B cell (primary cell): ENCODE measurements around the gene WDR90. TPM values are rescaled to one million over a fixed set of nuclear protein-coding genes. Genes with fewer than 3 reads are reported as not detected.

Source experiments
- ATAC-seq: fragments of 200-7000 bp; cut with Tn5 transposase; one replicate; pipeline ENCODE4 v1.10.0; 2021; ENCODE audit warnings: low read depth, mild to moderate bottlenecking, moderate number of reproducible peaks, moderate library complexity
- CTCF ChIA-PET: fragments of 350-600 bp; sonication (Branson Sonifier 250); formaldehyde crosslinking; loops from one replicate; lab custom pipeline; 2021; ENCODE audit warnings: antibody characterized with exemption, inconsistent platforms; lab: Charles Lee
- POLR2A ChIA-PET: fragments of 350-600 bp; sonication (Branson Sonifier 250); formaldehyde crosslinking; loops from one replicate; lab custom pipeline; 2021; ENCODE audit warnings: antibody characterized with exemption; lab: Charles Lee
- DNase-seq: peaks from one replicate; pipeline ENCODE4 v3.0.0; 2013
- H2AFZ ChIP-seq: 2 replicates; pipeline ENCODE4 v1.6.1; 2012; ENCODE audit warnings: mild to moderate bottlenecking, low read depth, low read length; ENCODE audit not compliant: insufficient read depth, poor library complexity, severe bottlenecking
- H3K27ac ChIP-seq, 2 donors: 1 replicate in 1 of 2; 2 replicates in 1 of 2; pipeline ENCODE4 v1.5.1; 2012 to 2013; ENCODE audit warnings: low read length in 2 of 2, mild to moderate bottlenecking in 2 of 2, moderate library complexity in 1 of 2
- H3K27me3 ChIP-seq, 4 experiments: fragments of 200-600 bp in 1 of 4; sonication (generic) in 1 of 4; replicated peaks in 1 of 4; 1 replicate in 2 of 4; 2 replicates in 2 of 4; pipeline versions ENCODE4 v1.6.1 to v1.7.0; 2013 to 2016; ENCODE audit warnings: low read length in 3 of 4, mild to moderate bottlenecking in 2 of 4, mixed read lengths in 1 of 4, moderate library complexity in 1 of 4; ENCODE audit not compliant: insufficient read depth in 4 of 4, control insufficient read depth in 3 of 4; ENCODE audit errors: control extremely low read depth in 1 of 4
- H3K36me3 ChIP-seq, 2 experiments: replicated peaks in 1 of 2; 1 replicate in 1 of 2; 2 replicates in 1 of 2; pipeline versions ENCODE4 v1.6.1 to v1.7.1; 2013; ENCODE audit warnings: low read length in 1 of 2; ENCODE audit not compliant: insufficient read depth in 2 of 2, control insufficient read depth in 1 of 2; ENCODE audit errors: control extremely low read depth in 1 of 2, extremely low read depth in 1 of 2
- H3K4me1 ChIP-seq, 2 donors: fragments of 200-600 bp in 1 of 2; sonication (generic) in 1 of 2; 1 replicate in 1 of 2; 2 replicates in 1 of 2; pipeline versions ENCODE4 v1.5.1 to v1.6.1; 2013 to 2017; ENCODE audit warnings: low read length in 2 of 2; ENCODE audit not compliant: control insufficient read depth in 2 of 2, insufficient read depth in 2 of 2
- H3K4me2 ChIP-seq: replicated peaks from 2 replicates; pipeline ENCODE3; 2012; ENCODE audit warnings: mild to moderate bottlenecking, low read depth, low read length; ENCODE audit not compliant: poor library complexity, severe bottlenecking
- H3K4me3 ChIP-seq, 5 experiments: fragments of 200-600 bp in 1 of 5; sonication (generic) in 1 of 5; 1 replicate in 3 of 5; 2 replicates in 2 of 5; pipeline versions ENCODE4 v1.5.1 to v1.7.0; 2011 to 2016; ENCODE audit warnings: low read length in 4 of 5, mild to moderate bottlenecking in 4 of 5, low read depth in 2 of 5, control low read depth in 1 of 5, moderate library complexity in 1 of 5; ENCODE audit not compliant: insufficient read depth in 1 of 5; ENCODE audit errors: control extremely low read depth in 1 of 5, extremely low read depth in 1 of 5
- H3K79me2 ChIP-seq: fragments of 200-600 bp; sonication (generic); one replicate; pipeline ENCODE4 v1.6.0; 2016; ENCODE audit warnings: low read length; ENCODE audit not compliant: control insufficient read depth, insufficient read depth
- H3K9ac ChIP-seq: fragments of 200-600 bp; sonication (generic); 2 replicates; pipeline ENCODE4 v1.6.1; 2017; ENCODE audit warnings: mild to moderate bottlenecking, low read length, moderate library complexity
- H3K9me3 ChIP-seq, 3 donors: one replicate each; pipeline versions ENCODE4 v1.6.1 to v1.7.1; 2013; ENCODE audit warnings: low read length in 2 of 3; ENCODE audit not compliant: control insufficient read depth in 2 of 3, insufficient read depth in 1 of 3; ENCODE audit errors: control extremely low read depth in 1 of 3
- H4K20me1 ChIP-seq: 2 replicates; pipeline ENCODE4 v1.6.0; 2012; ENCODE audit warnings: mild to moderate bottlenecking, low read length; ENCODE audit not compliant: insufficient read depth, control insufficient read depth, poor library complexity, severe bottlenecking
- H3K27ac Mint-ChIP-seq: one replicate; pipeline ENCODE4 v1.8.0; 2021; ENCODE audit warnings: mixed read lengths
- H3K27me3 Mint-ChIP-seq: one replicate; pipeline ENCODE4 v1.8.0; 2021; ENCODE audit warnings: mixed read lengths
- H3K4me1 Mint-ChIP-seq: one replicate; pipeline ENCODE4 v1.8.0; 2021; ENCODE audit warnings: mixed read lengths
- H3K4me3 Mint-ChIP-seq: one replicate; pipeline ENCODE4 v1.8.0; 2021; ENCODE audit warnings: mixed read lengths
- H3K9me3 Mint-ChIP-seq: one replicate; pipeline ENCODE4 v1.8.0; 2022; ENCODE audit warnings: mixed read lengths; ENCODE audit not compliant: insufficient read depth
- EZH2 ChIP-seq: IDR thresholded peaks from 2 replicates; pipeline ENCODE4 v1.6.1; 2012; ENCODE audit warnings: borderline replicate concordance, low read depth, mild to moderate bottlenecking, moderate library complexity, low read length; ENCODE audit not compliant: insufficient read depth, poor library complexity, severe bottlenecking
- WGBS: methylation state at CpG from one replicate; pipeline ENCODE4 v1.1.5; 2013; ENCODE audit warnings: missing lambda C conversion rate; ENCODE audit not compliant: insufficient coverage; 5-methylcytosine and 5-hydroxymethylcytosine counted together
- intact Hi-C: fragments of 100-400 bp; cut with micrococcal nuclease; formaldehyde crosslinking; loops from one replicate; pipeline ENCODE4 v1.10.0; 2022
- polyA plus RNA-seq: library from polyadenylated mRNA; depleted of rRNA; stranded (reverse); fragments of >200 nt; gene quantifications from 2 replicates; pipeline ENCODE4 v1.2.3, GENCODE V29; 2012
- total RNA-seq, 2 donors: library from RNA; stranded (reverse); fragments of 120-200 nt in 1 of 2; gene quantifications; 1 replicate in 1 of 2; 2 replicates in 1 of 2; pipeline versions ENCODE4 v1.2.3 to v1.2.4, GENCODE V29; 2013 to 2022
- TF ChIP-seq, protein P1 (sequence below): fragments of 200-600 bp; IDR thresholded peaks from one replicate; pipeline ENCODE4 v1.8.0; 2022; ENCODE audit warnings: antibody characterized with exemption, mild to moderate bottlenecking

WDR90 gene
- total and polyA plus RNA-seq, 2 donors (not counting 1 experiment from before 2014, with no cell fraction given) = 23.1 to 34.7 TPM

DNA sequence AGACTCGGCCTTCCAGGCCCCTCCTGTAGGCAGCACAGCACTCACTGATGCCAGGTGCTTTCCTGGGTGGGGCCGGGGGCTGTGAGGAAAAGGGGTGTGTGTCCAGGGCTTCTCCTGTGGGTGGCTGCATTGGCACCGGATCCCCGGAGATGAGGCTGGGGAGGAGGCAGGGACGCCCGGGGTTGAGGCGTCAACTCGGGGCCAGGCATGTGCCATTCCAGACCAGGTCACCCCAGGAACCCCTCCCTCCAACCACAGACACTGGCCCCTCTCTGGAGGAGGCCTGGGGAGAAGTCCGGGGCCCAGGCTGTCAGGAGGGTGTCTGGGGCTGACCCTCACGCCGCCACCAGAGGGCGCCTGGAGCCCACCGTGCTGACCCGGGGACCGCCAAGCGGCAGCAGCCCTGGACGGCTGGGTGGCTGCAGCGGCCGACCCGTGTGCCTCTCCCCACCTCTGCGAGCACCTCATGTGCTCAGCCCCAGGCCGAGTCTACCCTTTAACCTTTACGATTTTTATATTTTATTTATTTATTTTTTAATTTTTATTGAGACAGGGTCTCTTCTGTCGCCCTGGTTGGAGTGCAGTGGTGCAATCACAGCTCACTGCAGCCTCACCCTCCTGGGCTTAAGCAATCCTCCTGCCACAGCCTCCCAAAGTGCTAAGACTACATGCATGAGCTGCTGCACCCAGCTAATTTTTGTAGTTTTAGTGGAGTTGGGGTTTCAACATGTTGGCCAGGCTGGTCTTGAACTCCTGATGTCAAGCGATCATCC lies 62.6 kb downstream of the WDR90 start:
- 11% methylated on average over 9 of the region's 25 CpGs for WGBS
- DNase-seq (peak; percentile 84), ATAC-seq (peak; percentile 64)
- POLR2A ChIA-PET = no interaction called here
- Histone ChIP-seq H3K27ac (no peak overlapping the region), H3K79me2 (no peaks in the 10 kb centered on the region), H3K4me1 (peaks cover 14 to 20% of the 10 kb centered on the region in 2 donors), H3K36me3 (no peaks in the 10 kb centered on the region), H3K9me3 (peaks cover 0 to 20% (median 0%) of the 10 kb centered on the region in 3 donors), H3K9ac (no peak overlapping the region), H3K27me3 (peaks cover 0 to 73% (median 33%) of the 10 kb centered on the region in 4 experiments), H3K4me3 (no peak overlapping the region), H4K20me1 (peaks cover 5% of the 10 kb centered on the region), H3K4me2 (no peak overlapping the region), H2AFZ (no peak overlapping the region)
- TF ChIP-seq, protein P1, sequence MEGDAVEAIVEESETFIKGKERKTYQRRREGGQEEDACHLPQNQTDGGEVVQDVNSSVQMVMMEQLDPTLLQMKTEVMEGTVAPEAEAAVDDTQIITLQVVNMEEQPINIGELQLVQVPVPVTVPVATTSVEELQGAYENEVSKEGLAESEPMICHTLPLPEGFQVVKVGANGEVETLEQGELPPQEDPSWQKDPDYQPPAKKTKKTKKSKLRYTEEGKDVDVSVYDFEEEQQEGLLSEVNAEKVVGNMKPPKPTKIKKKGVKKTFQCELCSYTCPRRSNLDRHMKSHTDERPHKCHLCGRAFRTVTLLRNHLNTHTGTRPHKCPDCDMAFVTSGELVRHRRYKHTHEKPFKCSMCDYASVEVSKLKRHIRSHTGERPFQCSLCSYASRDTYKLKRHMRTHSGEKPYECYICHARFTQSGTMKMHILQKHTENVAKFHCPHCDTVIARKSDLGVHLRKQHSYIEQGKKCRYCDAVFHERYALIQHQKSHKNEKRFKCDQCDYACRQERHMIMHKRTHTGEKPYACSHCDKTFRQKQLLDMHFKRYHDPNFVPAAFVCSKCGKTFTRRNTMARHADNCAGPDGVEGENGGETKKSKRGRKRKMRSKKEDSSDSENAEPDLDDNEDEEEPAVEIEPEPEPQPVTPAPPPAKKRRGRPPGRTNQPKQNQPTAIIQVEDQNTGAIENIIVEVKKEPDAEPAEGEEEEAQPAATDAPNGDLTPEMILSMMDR = peak; percentile 98
- TF ChIP-seq EZH2 = no peak
- Mint-ChIP-seq H3K4me1 (peaks cover 4% of the 10 kb centered on the region), H3K27me3 (peaks cover 26% of the 10 kb centered on the region), H3K9me3 (no peaks in the 10 kb centered on the region), H3K4me3 (no peak overlapping the region), H3K27ac (no peak overlapping the region)
- intact Hi-C loops = loop anchor here (1.0 to 2.0 kb wide), 3 partner anchors 30 to 391 kb away; no protein-coding TSS in a partner anchor
- CTCF ChIA-PET = interaction anchor here (0.6 to 7.6 kb wide), 21 partner anchors 9 to 392 kb away, joined by 3 to 94 read pairs (median 4); partner anchors contain the start of genes ANTKMT, CHTF18, CIAO3 and RPUSD1
